Progenitor cell of endocrine pancreas (in vitro differentiated cells): ENCODE data around the gene STARD3. TPM values are rescaled to one million over a fixed set of nuclear protein-coding genes. Genes with fewer than 3 reads are reported as not detected.

Experiments used
- DNase-seq: peaks from one replicate; pipeline ENCODE4 v3.0.0; 2021; ENCODE audit warnings: low spot score; ENCODE audit not compliant: unreplicated experiment
- H3K27ac Mint-ChIP-seq: 2 replicates; pipeline ENCODE4 v1.8.0; 2021; ENCODE audit warnings: mild to moderate bottlenecking, moderate library complexity, mixed read lengths
- H3K27me3 Mint-ChIP-seq: 2 replicates; pipeline ENCODE4 v1.8.0; 2021; ENCODE audit warnings: mixed read lengths
- H3K36me3 Mint-ChIP-seq: 2 replicates; pipeline ENCODE4 v1.8.0; 2022; ENCODE audit warnings: mixed read lengths; ENCODE audit not compliant: insufficient read depth
- H3K4me1 Mint-ChIP-seq: 2 replicates; pipeline ENCODE4 v1.8.0; 2021; ENCODE audit warnings: low read depth, mixed read lengths
- H3K4me3 Mint-ChIP-seq: 2 replicates; pipeline ENCODE4 v1.8.0; 2021; ENCODE audit warnings: low read depth, mild to moderate bottlenecking, moderate library complexity, mixed read lengths
- H3K9me3 Mint-ChIP-seq: 2 replicates; pipeline ENCODE4 v1.8.0; 2021; ENCODE audit warnings: low read depth, mixed read lengths
- total RNA-seq: library from RNA; stranded (reverse); gene quantifications from 2 replicates; pipeline ENCODE4 v1.2.1, GENCODE V29; 2021
- TF ChIP-seq, protein P1 (sequence below): fragments of 200-600 bp; sonication (generic); IDR thresholded peaks from one replicate; pipeline ENCODE4 v1.5.0; 2021; ENCODE audit warnings: antibody characterized with exemption, mild to moderate bottlenecking; ENCODE audit not compliant: unreplicated experiment

STARD3 gene
- total RNA-seq, 1 donor from 2014 or later = 57.0 TPM

GRCh38 chr17:39606434-39607056 is 30.4 kb upstream of the STARD3 start:
- H3K36me3 Mint-ChIP-seq = no peaks in the 10 kb centered on the region
- no peaks in the 10 kb centered on the region for H3K4me1 Mint-ChIP-seq
- DNase-seq = no peak

GRCh38 chr17:39607057-39607850 is 29.7 kb upstream of the STARD3 start:
- TF ChIP-seq, protein P1, sequence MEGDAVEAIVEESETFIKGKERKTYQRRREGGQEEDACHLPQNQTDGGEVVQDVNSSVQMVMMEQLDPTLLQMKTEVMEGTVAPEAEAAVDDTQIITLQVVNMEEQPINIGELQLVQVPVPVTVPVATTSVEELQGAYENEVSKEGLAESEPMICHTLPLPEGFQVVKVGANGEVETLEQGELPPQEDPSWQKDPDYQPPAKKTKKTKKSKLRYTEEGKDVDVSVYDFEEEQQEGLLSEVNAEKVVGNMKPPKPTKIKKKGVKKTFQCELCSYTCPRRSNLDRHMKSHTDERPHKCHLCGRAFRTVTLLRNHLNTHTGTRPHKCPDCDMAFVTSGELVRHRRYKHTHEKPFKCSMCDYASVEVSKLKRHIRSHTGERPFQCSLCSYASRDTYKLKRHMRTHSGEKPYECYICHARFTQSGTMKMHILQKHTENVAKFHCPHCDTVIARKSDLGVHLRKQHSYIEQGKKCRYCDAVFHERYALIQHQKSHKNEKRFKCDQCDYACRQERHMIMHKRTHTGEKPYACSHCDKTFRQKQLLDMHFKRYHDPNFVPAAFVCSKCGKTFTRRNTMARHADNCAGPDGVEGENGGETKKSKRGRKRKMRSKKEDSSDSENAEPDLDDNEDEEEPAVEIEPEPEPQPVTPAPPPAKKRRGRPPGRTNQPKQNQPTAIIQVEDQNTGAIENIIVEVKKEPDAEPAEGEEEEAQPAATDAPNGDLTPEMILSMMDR = no peak
- Mint-ChIP-seq H3K9me3 (no peaks in the 10 kb centered on the region), H3K27ac (no peak overlapping the region), H3K4me3 (no peak overlapping the region), H3K36me3 (no peaks in the 10 kb centered on the region), H3K27me3 (peaks cover 70% of the 10 kb centered on the region), H3K4me1 (no peaks in the 10 kb centered on the region)
- DNase-seq = no peak

More at GRCh38 chr17:39606434-39607056, 30.4 kb upstream of the STARD3 start:
- H3K9me3 Mint-ChIP-seq = no peaks in the 10 kb centered on the region
- H3K27ac Mint-ChIP-seq = no peak overlapping the region
- peaks cover 77% of the 10 kb centered on the region for H3K27me3 Mint-ChIP-seq
- no peak overlapping the region for H3K4me3 Mint-ChIP-seq
- TF ChIP-seq, protein P1 = no peak

DNA sequence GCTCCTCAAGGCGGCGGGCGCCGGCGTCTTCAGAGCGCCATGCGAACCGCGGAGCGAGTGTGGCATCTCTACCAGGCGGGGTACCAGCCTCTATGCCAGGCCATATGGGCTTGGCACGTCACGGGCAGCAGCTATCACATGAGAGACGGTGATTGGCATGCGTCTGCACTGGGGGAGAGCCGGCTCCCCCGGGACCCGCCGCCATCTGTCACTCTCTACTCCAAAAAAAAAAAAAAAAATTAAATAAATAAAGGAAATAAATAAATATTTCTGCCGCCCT is 29.2 kb upstream of the STARD3 start, which contains the start of gene NEUROD2:
TSS of gene NEUROD2 (minus strand) at position 70 of the 280 bp plus-strand sequence. CDS start 1,321 bp downstream, outside the sequence.
- no peak for DNase-seq
- Mint-ChIP-seq H3K4me3 (no peak within 1 kb of the TSS), H3K4me1 (no peaks in the 10 kb centered on the region), H3K27me3 (peaks cover 66% of the 10 kb centered on the region), H3K27ac (no peak within 1 kb of the TSS), H3K9me3 (no peaks in the 10 kb centered on the region), H3K36me3 (no peaks in the 10 kb centered on the region)
- TF ChIP-seq, protein P1 = no peak

- TF ChIP-seq, protein P1 = no peak
- no peak for DNase-seq
- H3K27me3 Mint-ChIP-seq = peaks cover 66% of the 10 kb centered on the region
- no peaks in the 10 kb centered on the region for H3K9me3 Mint-ChIP-seq
- no peaks in the 10 kb centered on the region for H3K4me1 Mint-ChIP-seq
- no peak overlapping the region for H3K4me3 Mint-ChIP-seq
- H3K27ac Mint-ChIP-seq = no peak overlapping the region
- no peaks in the 10 kb centered on the region for H3K36me3 Mint-ChIP-seq
Observed at GRCh38 chr17:39608142-39608981, 28.6 kb upstream of the STARD3 start.

- Mint-ChIP-seq H3K36me3 (no peaks in the 10 kb centered on the region), H3K27me3 (peaks cover 71% of the 10 kb centered on the region), H3K4me1 (no peaks in the 10 kb centered on the region), H3K9me3 (no peaks in the 10 kb centered on the region), H3K27ac (no peak overlapping the region), H3K4me3 (no peak overlapping the region)
- TF ChIP-seq, protein P1 = no peak
- DNase-seq = no peak
Observed at GRCh38 chr17:39609416-39610025, 27.4 kb upstream of the STARD3 start.
